Measurements from ENCODE around the gene SHFL. TPM values are rescaled to one million over a fixed set of nuclear protein-coding genes. Genes with fewer than 3 reads are reported as not detected.

The SHFL gene
- total RNA-seq, 1 experiment from 2014 or later: 17.2 TPM

- intact Hi-C loops (cut with micrococcal nuclease): no loop called here
- H3F3A ChIP-seq (ENCODE audit: low read length, unreplicated experiment): peaks cover 8% of the 10 kb centered on the region
These were observed 30.9 kb downstream of the SHFL start for GRCh38 chr19:10116866-10117616.

GRCh38 chr19:10118960-10119359 lies 32.8 kb downstream of the SHFL start:
- H3K4me3 ChIP-seq (ENCODE audit: low read length): peak overlapping the region; percentile 76
- intact Hi-C loops (cut with micrococcal nuclease): no loop called here
- H3K4me1 ChIP-seq (ENCODE audit: insufficient read depth, low read length): peaks cover 20% of the 10 kb centered on the region
- DNase-seq (peak; percentile 23), ATAC-seq (peak; percentile 0; the same call in 1 of the 2 replicates)
- no TSS peak for BruUV-seq (replicated peaks)
- no peaks in the 10 kb centered on the region for H3K27me3 ChIP-seq (ENCODE audit: low read length)
- H3K79me2 ChIP-seq (ENCODE audit: low read length): peaks cover 26% of the 10 kb centered on the region
- peak overlapping the region; percentile 91 for H3K4me2 ChIP-seq (ENCODE audit: low read length)
- peaks cover 20% of the 10 kb centered on the region for H3K36me3 ChIP-seq (ENCODE audit: low read depth, low read length)
- no peaks in the 10 kb centered on the region for H4K20me1 ChIP-seq (ENCODE audit: low read length)
- H3K9me3 ChIP-seq (ENCODE audit: low read length): no peaks in the 10 kb centered on the region
- H3K9me2 ChIP-seq (replicated peaks; ENCODE audit: low read length): no peaks in the 10 kb centered on the region
- no peaks in the 10 kb centered on the region for H3F3A ChIP-seq (ENCODE audit: low read length, unreplicated experiment)
- H2AFZ ChIP-seq (ENCODE audit: low read length): no peak overlapping the region
- H3K27ac ChIP-seq (ENCODE audit: low read length): no peak overlapping the region; the same call in 1 of the 2 replicates
- no peak for TF ChIP-seq EZH2 (IDR thresholded peaks at IDR 0.05; ENCODE audit: low read length, unreplicated experiment)
- no peak for TF ChIP-seq CTCF (conservative IDR thresholded peaks at IDR 0.05; ENCODE audit: low read depth, low read length)
- TF ChIP-seq EZH2phosphoT487 (IDR thresholded peaks at IDR 0.05; ENCODE audit: borderline replicate concordance, low read length): no peak
- POLR2A ChIA-PET (ENCODE audit: unreplicated experiment): interaction anchor here (0.6 kb wide), 1 partner anchor 15 kb away, joined by 5 read pairs; no protein-coding TSS in a partner anchor
- H3K9ac ChIP-seq (ENCODE audit: low read length): peak overlapping the region; percentile 94
- CTCF ChIA-PET: no interaction called here

More at GRCh38 chr19:10116866-10117616, 30.9 kb downstream of the SHFL start:
- DNase-seq (no peak), ATAC-seq (no peak)
- H3K4me2 ChIP-seq (ENCODE audit: low read length): no peak overlapping the region
- no TSS peak for BruUV-seq (replicated peaks)
- H3K36me3 ChIP-seq (ENCODE audit: low read depth, low read length): peaks cover 20% of the 10 kb centered on the region
- no peak overlapping the region for H2AFZ ChIP-seq (ENCODE audit: low read length)
- no peak overlapping the region for H3K9ac ChIP-seq (ENCODE audit: low read length)
- H3K4me1 ChIP-seq (ENCODE audit: insufficient read depth, low read length): peaks cover 20% of the 10 kb centered on the region
- CTCF ChIA-PET: no interaction called here
- no peak overlapping the region for H3K27ac ChIP-seq (ENCODE audit: low read length)
- peaks cover 26% of the 10 kb centered on the region for H3K79me2 ChIP-seq (ENCODE audit: low read length)
- no peaks in the 10 kb centered on the region for H3K9me2 ChIP-seq (replicated peaks; ENCODE audit: low read length)
- H4K20me1 ChIP-seq (ENCODE audit: low read length): no peaks in the 10 kb centered on the region
- no peak overlapping the region for H3K4me3 ChIP-seq (ENCODE audit: low read length)
- H3K27me3 ChIP-seq (ENCODE audit: low read length): no peaks in the 10 kb centered on the region
- no peak for TF ChIP-seq CTCF (conservative IDR thresholded peaks at IDR 0.05; ENCODE audit: low read depth, low read length)
- TF ChIP-seq EZH2phosphoT487 (IDR thresholded peaks at IDR 0.05; ENCODE audit: borderline replicate concordance, low read length): no peak
- no peak for TF ChIP-seq EZH2 (IDR thresholded peaks at IDR 0.05; ENCODE audit: low read length, unreplicated experiment)
- H3K9me3 ChIP-seq (ENCODE audit: low read length): no peaks in the 10 kb centered on the region
- POLR2A ChIA-PET (ENCODE audit: unreplicated experiment): no interaction called here
